Peyer's patch (tissue), 4 donors: Measurements from ENCODE around the gene TEX53.

Source experiments
- POLR2A ChIP-seq, 2 donors: fragments of 450-650 bp; IDR thresholded peaks; one replicate each; pipeline ENCODE4 v1.5.1; 2017; ENCODE audit warnings: antibody characterized with exemption in 2 of 2, mild to moderate bottlenecking in 2 of 2, moderate library complexity in 2 of 2
- TF ChIP-seq, protein P1 (sequence below), 6 experiments: fragments of 450-650 bp in 4 of 6; fragments of 200-600 bp in 2 of 6; sonication (generic) in 1 of 6; IDR thresholded peaks; one replicate each; pipeline ENCODE4 v1.5.1; 2017 to 2019; ENCODE audit warnings: antibody characterized with exemption in 6 of 6, mild to moderate bottlenecking in 3 of 6, moderate library complexity in 1 of 6

DNA sequence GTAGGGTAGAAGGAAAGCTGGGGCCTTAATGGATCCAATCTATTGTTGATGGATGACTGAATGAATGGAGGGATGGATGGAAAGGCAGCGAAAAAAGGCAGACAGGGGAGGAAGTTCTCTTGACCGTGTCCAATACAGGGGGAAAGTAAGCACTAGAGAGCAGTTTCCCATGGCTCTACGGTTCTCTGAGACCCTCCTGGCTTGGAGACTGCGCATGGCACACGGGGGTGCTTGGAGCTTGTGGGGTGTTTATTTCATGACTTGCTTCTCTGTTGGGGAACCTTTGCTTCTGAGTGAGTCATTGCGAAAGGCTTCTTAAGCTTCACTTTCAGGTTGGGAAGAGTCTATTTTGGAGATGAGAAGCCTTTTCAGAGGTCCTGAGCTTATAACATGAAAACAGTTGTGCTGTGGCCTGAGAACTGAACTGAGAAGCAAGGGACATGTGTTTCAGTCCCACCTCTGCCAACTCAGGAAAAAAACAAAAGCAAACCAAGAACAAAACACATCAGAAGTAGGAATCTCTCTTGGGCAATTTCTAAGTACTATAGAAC, 37.2 kb upstream of the TEX53 start:
- TF ChIP-seq, protein P1, sequence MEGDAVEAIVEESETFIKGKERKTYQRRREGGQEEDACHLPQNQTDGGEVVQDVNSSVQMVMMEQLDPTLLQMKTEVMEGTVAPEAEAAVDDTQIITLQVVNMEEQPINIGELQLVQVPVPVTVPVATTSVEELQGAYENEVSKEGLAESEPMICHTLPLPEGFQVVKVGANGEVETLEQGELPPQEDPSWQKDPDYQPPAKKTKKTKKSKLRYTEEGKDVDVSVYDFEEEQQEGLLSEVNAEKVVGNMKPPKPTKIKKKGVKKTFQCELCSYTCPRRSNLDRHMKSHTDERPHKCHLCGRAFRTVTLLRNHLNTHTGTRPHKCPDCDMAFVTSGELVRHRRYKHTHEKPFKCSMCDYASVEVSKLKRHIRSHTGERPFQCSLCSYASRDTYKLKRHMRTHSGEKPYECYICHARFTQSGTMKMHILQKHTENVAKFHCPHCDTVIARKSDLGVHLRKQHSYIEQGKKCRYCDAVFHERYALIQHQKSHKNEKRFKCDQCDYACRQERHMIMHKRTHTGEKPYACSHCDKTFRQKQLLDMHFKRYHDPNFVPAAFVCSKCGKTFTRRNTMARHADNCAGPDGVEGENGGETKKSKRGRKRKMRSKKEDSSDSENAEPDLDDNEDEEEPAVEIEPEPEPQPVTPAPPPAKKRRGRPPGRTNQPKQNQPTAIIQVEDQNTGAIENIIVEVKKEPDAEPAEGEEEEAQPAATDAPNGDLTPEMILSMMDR (IDR thresholded peaks at IDR 0.05): no peak
- no peak for TF ChIP-seq POLR2A (IDR thresholded peaks at IDR 0.05)
